ENCODE measurements around the gene TTC12.
"Not testable (repeated sequence)": the region's sequence is repeated elsewhere in the genome, so short reads cannot be mapped to it uniquely, and the experiment has no call there.

DNA sequence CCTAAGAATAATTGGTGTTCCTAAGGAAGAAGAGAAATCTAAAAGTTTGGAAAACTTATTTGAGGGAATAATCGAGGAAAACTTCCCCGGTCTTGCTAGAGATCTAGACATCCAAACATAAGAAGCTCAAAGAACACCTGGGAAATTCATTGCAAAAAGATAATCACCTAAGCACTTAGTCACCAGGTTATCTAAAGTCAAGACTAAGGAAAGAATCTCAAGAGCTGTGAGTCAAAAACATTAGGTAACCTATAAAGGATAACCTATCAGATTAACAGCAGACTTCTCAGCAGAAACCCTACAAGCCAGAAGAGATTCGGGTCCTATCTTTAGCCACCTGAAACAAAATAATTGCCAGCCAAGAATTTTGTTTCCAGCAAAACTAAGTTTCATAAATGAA lies 15.9 kb upstream of the TTC12 start:
- TF ChIP-seq, protein P1, sequence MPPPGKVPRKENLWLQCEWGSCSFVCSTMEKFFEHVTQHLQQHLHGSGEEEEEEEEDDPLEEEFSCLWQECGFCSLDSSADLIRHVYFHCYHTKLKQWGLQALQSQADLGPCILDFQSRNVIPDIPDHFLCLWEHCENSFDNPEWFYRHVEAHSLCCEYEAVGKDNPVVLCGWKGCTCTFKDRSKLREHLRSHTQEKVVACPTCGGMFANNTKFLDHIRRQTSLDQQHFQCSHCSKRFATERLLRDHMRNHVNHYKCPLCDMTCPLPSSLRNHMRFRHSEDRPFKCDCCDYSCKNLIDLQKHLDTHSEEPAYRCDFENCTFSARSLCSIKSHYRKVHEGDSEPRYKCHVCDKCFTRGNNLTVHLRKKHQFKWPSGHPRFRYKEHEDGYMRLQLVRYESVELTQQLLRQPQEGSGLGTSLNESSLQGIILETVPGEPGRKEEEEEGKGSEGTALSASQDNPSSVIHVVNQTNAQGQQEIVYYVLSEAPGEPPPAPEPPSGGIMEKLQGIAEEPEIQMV (tag; conservative IDR thresholded peaks at IDR 0.05; ENCODE audit: low read depth): not testable (repeated sequence)
- TF ChIP-seq, protein P2, sequence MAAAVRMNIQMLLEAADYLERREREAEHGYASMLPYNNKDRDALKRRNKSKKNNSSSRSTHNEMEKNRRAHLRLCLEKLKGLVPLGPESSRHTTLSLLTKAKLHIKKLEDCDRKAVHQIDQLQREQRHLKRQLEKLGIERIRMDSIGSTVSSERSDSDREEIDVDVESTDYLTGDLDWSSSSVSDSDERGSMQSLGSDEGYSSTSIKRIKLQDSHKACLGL (CRISPR knock-in tag; IDR thresholded peaks at IDR 0.05; ENCODE audit: borderline replicate concordance, poor library complexity, severe bottlenecking): not testable (repeated sequence)
- TF ChIP-seq STAG1 (CRISPR knock-in tag; IDR thresholded peaks at IDR 0.05; ENCODE audit: borderline replicate concordance); EZH2 (IDR thresholded peaks at IDR 0.05; ENCODE audit: borderline replicate concordance, low read depth, low read length); ZNF408 (CRISPR knock-in tag; IDR thresholded peaks at IDR 0.05; ENCODE audit: low read depth); TRIM28 (IDR thresholded peaks at IDR 0.05): not testable (repeated sequence)
- TF ChIP-seq, protein P3, sequence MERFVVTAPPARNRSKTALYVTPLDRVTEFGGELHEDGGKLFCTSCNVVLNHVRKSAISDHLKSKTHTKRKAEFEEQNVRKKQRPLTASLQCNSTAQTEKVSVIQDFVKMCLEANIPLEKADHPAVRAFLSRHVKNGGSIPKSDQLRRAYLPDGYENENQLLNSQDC (CRISPR knock-in tag; IDR thresholded peaks at IDR 0.05): not testable (repeated sequence)
- TF ChIP-seq, protein P4, sequence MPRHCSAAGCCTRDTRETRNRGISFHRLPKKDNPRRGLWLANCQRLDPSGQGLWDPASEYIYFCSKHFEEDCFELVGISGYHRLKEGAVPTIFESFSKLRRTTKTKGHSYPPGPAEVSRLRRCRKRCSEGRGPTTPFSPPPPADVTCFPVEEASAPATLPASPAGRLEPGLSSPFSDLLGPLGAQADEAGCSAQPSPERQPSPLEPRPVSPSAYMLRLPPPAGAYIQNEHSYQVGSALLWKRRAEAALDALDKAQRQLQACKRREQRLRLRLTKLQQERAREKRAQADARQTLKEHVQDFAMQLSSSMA (CRISPR knock-in tag; IDR thresholded peaks at IDR 0.05): not testable (repeated sequence)
